SK-N-SH treated with all-trans-retinoic acid at 6 μM for 48 hours (cell line): ENCODE measurements around the gene C9orf85.

Experiments
- ARNTL ChIP-seq: fragments of 450-650 bp; formaldehyde crosslinking; IDR thresholded peaks from 2 replicates; pipeline ENCODE4 v1.5.0; 2020; ENCODE audit warnings: low read depth, mild to moderate bottlenecking, moderate library complexity, borderline replicate concordance
- BACH2 ChIP-seq: fragments of 250-450 bp; sonication (Bioruptor Pico); IDR thresholded peaks from 2 replicates; pipeline ENCODE4 v1.9.0; 2021; ENCODE audit warnings: mild to moderate bottlenecking, borderline replicate concordance
- ZFP3 ChIP-seq: fragments of 250-450 bp; sonication (Bioruptor Pico); IDR thresholded peaks from 2 replicates; pipeline ENCODE4 v1.5.0; 2020; ENCODE audit warnings: mild to moderate bottlenecking, moderate library complexity
- ZFP30 ChIP-seq: fragments of 450-650 bp; formaldehyde crosslinking; IDR thresholded peaks from 2 replicates; pipeline ENCODE4 v1.5.0; 2022; ENCODE audit warnings: mild to moderate bottlenecking, moderate library complexity
- TF ChIP-seq, protein P1 (sequence below): fragments of 250-450 bp; sonication (Bioruptor Pico); IDR thresholded peaks from 2 replicates; pipeline ENCODE4 v1.8.0; 2020; ENCODE audit warnings: mild to moderate bottlenecking, moderate library complexity, borderline replicate concordance

DNA sequence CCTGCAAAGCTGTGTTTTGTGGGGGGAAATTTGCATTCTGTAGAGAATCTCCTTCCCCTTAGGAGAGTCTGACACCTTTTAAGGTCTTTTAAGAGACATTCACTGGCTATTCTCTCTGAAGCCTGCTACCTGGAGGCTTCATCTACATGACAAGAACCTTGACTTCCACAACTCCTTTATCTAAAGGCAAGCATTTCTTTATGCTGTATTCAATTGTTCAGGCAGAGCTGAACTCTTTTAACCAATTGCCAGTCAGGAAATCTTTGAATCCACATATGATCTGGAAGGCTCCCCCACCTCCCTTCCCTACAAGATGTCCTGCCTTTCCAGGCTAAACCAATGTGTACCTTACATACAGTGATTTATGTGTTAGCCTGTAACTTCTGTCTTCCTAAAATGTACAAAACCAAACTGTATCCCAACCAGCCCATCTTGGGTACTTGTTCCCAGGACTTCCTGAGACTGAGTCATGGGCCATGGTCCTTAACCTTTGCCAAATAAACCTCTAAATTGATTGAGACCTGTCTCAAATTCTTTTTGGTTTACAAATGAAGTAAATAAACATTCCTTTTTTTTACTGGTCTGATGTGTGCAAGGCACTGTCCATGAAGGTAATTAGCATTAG lies 9.9 kb downstream of the C9orf85 start:
- TF ChIP-seq, protein P1, sequence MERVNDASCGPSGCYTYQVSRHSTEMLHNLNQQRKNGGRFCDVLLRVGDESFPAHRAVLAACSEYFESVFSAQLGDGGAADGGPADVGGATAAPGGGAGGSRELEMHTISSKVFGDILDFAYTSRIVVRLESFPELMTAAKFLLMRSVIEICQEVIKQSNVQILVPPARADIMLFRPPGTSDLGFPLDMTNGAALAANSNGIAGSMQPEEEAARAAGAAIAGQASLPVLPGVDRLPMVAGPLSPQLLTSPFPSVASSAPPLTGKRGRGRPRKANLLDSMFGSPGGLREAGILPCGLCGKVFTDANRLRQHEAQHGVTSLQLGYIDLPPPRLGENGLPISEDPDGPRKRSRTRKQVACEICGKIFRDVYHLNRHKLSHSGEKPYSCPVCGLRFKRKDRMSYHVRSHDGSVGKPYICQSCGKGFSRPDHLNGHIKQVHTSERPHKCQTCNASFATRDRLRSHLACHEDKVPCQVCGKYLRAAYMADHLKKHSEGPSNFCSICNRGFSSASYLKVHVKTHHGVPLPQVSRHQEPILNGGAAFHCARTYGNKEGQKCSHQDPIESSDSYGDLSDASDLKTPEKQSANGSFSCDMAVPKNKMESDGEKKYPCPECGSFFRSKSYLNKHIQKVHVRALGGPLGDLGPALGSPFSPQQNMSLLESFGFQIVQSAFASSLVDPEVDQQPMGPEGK (CRISPR knock-in tag), result no peak
- no peak for TF ChIP-seq ZFP30 (CRISPR knock-in tag)
- no peak for TF ChIP-seq ARNTL (CRISPR knock-in tag)
- no peak for TF ChIP-seq ZFP3
- no peak for TF ChIP-seq BACH2 (CRISPR knock-in tag)
